GM18508 (cell line): ENCODE data around the gene C1orf159.

Experiments
- ATAC-seq: cut with Tn5 transposase; IDR thresholded peaks from one replicate; pipeline ENCODE4 v1.9.1; 2021; ENCODE audit warnings: moderate number of reproducible peaks; ENCODE audit not compliant: insufficient read depth, unreplicated experiment

The C1orf159 gene

DNA sequence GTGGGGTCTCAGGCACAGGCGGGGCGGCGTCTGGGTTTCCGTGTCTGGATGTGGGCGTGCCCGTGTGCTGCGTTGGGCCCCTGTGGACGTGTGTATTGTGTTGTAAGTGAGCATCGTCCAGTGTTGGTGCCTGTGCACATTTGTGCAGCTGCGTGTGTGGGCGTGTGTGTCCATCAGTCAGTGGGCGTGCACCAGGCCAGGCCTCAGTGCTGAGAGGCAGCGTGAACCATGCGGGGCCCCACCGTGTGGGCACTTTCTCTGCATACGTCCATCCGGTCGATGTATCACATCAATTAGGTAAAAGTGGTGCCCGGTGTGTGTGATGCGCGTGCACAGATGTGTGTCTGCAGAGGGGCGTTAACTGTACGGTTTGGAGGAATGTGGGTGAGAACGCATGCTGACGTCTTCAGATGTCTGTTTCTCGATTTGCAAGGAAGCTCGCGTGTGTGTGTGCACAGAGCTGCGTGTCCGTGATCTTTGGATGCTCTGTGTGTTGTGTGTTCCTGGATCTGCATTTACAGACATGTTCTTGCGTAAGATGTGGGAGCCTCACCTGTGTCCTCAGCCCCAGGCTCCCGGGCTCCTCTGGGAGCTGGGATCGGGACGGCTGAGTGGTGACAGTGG is 71.3 kb downstream of the C1orf159 start:
- no peak for ATAC-seq

DNA sequence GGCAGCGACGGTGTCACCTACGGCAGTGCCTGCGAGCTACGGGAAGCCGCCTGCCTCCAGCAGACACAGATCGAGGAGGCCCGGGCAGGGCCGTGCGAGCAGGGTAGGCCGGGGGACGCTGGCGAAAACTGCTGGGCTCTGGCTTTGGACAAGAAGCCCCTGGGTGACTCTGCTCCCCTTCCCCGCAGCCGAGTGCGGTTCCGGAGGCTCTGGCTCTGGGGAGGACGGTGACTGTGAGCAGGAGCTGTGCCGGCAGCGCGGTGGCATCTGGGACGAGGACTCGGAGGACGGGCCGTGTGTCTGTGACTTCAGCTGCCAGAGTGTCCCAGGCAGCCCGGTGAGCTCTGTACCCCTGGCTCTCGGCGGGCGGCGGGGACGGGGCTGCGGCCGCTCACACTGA is 72.0 kb downstream of the C1orf159 start:
- ATAC-seq: no peak

- no peak for ATAC-seq
Measured at GRCh38 chr1:1043411-1043810, 72.5 kb downstream of the C1orf159 start.

DNA sequence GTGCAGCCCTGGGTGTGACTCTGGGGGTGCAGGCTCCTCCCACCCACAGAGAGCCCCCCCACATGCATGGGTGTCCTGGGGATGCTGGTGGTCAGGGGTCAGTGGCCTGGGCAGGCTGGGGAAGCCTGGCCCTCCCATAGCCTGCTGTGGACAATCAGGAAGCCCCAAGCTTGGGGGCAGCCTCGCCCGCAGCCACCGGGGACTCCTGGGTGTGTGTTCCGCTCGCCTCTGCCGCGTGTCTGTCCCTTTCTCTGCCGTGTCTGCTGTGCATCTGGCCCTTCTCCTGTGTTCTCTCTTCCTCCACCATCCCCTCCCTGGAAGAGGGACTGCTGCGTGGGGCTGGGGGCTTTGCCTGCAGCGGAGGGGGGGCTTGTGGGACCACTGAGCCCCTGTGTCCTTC is 73.1 kb downstream of the C1orf159 start:
- no peak for ATAC-seq

DNA sequence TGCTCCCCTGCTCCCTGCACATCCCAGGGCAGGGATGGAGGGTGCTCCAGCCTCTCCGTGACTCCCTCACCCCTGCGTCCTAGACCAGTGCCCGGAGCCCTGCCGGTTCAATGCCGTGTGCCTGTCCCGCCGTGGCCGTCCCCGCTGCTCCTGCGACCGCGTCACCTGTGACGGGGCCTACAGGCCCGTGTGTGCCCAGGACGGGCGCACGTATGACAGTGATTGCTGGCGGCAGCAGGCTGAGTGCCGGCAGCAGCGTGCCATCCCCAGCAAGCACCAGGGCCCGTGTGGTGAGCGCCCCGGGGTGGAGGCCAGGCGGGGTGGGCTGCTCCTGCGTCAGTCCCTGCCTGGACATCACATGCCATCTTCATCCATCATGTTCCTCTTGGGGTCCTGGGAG is 74.0 kb downstream of the C1orf159 start:
- ATAC-seq: no peak

- no peak for ATAC-seq
Measured at GRCh38 chr1:1041092-1041523, 74.8 kb downstream of the C1orf159 start.

- ATAC-seq: no peak
Measured at GRCh38 chr1:1040004-1040991, 75.6 kb downstream of the C1orf159 start.

DNA sequence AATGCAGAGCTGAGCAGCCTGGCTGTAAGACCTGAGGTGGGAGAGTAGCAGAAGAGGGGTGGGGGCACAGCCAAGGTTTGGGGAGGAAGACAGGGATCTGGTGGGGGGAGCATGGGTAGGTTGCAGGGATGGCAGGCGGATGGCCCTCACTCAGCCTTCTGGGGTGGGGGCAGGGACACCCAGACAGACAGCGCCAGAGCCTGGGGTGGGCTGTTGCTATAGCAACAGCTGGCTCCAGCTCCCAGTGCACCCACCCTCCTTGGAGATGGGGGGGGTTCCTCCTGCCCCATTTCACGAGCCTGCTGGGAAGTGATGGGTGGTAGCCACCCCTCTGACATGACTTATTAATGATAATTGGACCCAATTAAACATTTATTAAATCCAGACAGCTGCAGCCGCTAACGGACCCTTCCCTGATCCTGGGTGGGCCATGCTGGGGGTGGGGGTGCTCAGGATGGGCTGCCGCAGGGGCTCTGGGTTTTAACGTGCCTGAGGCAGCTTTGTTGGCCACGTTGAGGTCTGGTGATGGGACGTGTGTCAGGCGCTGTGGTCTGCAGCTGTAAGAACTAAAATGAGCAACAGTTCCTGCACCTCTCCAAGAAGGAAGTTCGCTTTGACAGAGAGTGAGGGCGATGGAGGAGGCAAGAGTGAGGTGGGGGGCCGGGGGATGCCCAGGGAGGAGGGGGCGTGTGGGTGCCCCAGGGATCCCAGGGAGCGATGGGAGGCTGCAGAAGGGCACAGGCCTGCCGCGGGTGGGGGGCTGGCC is 76.6 kb downstream of the C1orf159 start:
- ATAC-seq: no peak

GRCh38 chr1:1038694-1039093 is 77.2 kb downstream of the C1orf159 start:
- no peak for ATAC-seq

- no peak for ATAC-seq
Measured at GRCh38 chr1:1037366-1038327, 78.2 kb downstream of the C1orf159 start.

- ATAC-seq: no peak
Measured at GRCh38 chr1:1035291-1035943, 80.5 kb downstream of the C1orf159 start.

GRCh38 chr1:1034439-1034781 is 81.5 kb downstream of the C1orf159 start:
- no peak for ATAC-seq

DNA sequence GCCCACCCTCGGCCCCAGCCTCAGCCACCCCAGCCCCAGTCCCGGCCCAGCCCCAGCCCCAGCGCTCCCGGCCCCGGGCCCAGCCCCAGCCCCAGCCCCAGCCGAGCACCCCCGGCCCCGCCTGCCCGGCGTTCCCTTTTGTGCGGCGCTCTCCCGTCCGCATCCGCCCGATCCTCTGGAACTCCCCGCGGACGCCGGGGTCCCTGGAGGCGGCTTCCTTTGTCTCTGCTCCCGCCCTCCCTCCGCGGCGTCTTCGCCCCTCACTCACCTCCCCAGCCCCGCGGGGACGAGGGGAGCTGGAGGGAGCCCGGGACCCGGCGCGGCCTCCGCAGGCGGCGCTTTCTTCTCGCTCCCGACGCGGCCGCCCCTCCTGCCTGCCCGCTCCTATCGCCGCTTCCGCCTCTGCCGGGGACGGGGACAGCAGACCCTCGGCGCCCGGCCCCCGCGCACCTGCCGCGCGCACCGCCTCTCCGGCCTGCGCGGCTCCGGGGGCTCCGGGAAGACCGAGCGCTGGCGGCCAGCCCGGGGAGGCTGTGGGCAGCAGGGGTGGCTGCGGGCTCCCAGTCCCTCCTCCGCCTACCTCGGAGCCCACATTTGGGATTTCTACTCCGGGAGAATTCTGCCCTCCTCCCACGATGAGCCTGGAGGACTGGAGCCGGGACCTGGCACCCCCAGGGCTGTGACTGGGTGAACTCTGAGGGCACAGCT is 82.0 kb downstream of the C1orf159 start:
- no peak for ATAC-seq

GRCh38 chr1:1033009-1033587 is 82.8 kb downstream of the C1orf159 start:
- peak; percentile 51 for ATAC-seq

GRCh38 chr1:1032424-1032823 is 83.5 kb downstream of the C1orf159 start:
- ATAC-seq: no peak
